HepG2 (cell line): ENCODE results near the gene HYAL1. TPM values are rescaled to one million over a fixed set of nuclear protein-coding genes. Genes with fewer than 3 reads are reported as not detected.
A peak's percentile ranks its signal among the peaks of the same experiment; 100 is the strongest.

Experiments used
- CREM ChIP-seq, 2 experiments: sonication (generic) in 1 of 2; formaldehyde crosslinking in 1 of 2; IDR thresholded peaks; 2 replicates each; pipeline versions ENCODE4 v1.4.0 to v1.6.1; 2016 to 2020; ENCODE audit warnings: antibody characterized with exemption in 1 of 2, mild to moderate bottlenecking in 1 of 2, missing genetic modification reagents in 1 of 2
- HNRNPL ChIP-seq: fragments of 200-400 bp; formaldehyde crosslinking; IDR thresholded peaks from 2 replicates; pipeline ENCODE4 v1.6.1; 2017; ENCODE audit warnings: mild to moderate bottlenecking, low read depth, low read length
- KDM2A ChIP-seq: sonication (generic); formaldehyde crosslinking; IDR thresholded peaks from 2 replicates; pipeline ENCODE4 v1.4.0; 2020; ENCODE audit warnings: low read depth, missing genetic modification reagents, borderline replicate concordance
- REPIN1 ChIP-seq: sonication (generic); formaldehyde crosslinking; IDR thresholded peaks from 2 replicates; pipeline ENCODE4 v1.8.0; 2022; ENCODE audit warnings: missing genetic modification reagents, low read depth, mild to moderate bottlenecking, borderline replicate concordance
- ZNF713 ChIP-seq: sonication (generic); formaldehyde crosslinking; IDR thresholded peaks from 2 replicates; pipeline ENCODE4 v1.4.0; 2020; ENCODE audit warnings: mild to moderate bottlenecking, missing genetic modification reagents
- polyA plus RNA-seq, 8 experiments: library from polyadenylated mRNA; depleted of rRNA in 3 of 8; stranded (reverse) in 7 of 8; unstranded in 1 of 8; fragments of >200 nt; fragmentation: Illumina TruSeq in 4 of 8; extraction: Trizol in 4 of 8; gene quantifications; 2 replicates each; pipeline versions ENCODE4 v1.2.1 to v1.2.3, GENCODE V29; 2011 to 2016; ENCODE audit warnings: low read depth in 4 of 8, missing spikeins in 1 of 8, mixed read lengths in 1 of 8; ENCODE audit not compliant: insufficient read depth in 1 of 8
- total RNA-seq, 5 experiments: library from RNA; depleted of rRNA; stranded (reverse); fragments of >200 nt; fragmentation: Illumina TruSeq; extraction: Trizol; gene quantifications; 2 replicates each; pipeline ENCODE4 v1.2.3, GENCODE V29; 2016; ENCODE audit warnings: low read depth in 1 of 5
- TF ChIP-seq, protein P1 (sequence below): sonication (generic); formaldehyde crosslinking; IDR thresholded peaks from 2 replicates; pipeline ENCODE4 v1.5.1; 2020; ENCODE audit warnings: mild to moderate bottlenecking, missing genetic modification reagents, moderate library complexity
- TF ChIP-seq, protein P2 (sequence below): sonication (generic); formaldehyde crosslinking; IDR thresholded peaks from 2 replicates; pipeline ENCODE4 v1.4.0; 2020; ENCODE audit warnings: missing genetic modification reagents
- TF ChIP-seq, protein P3 (sequence below): sonication (generic); formaldehyde crosslinking; conservative IDR thresholded peaks from 2 replicates; pipeline ENCODE4 v1.4.0; 2020; ENCODE audit warnings: mild to moderate bottlenecking, missing genetic modification reagents, moderate library complexity
- TF ChIP-seq, protein P4 (sequence below): sonication (generic); formaldehyde crosslinking; IDR thresholded peaks from 2 replicates; pipeline ENCODE4 v1.4.0; 2020; ENCODE audit warnings: missing genetic modification reagents, borderline replicate concordance
- TF ChIP-seq, protein P5 (sequence below): sonication (generic); formaldehyde crosslinking; IDR thresholded peaks from 2 replicates; pipeline ENCODE4 v1.4.0; 2020; ENCODE audit warnings: missing genetic modification reagents, mild to moderate bottlenecking, borderline replicate concordance

The HYAL1 gene
- total and polyA plus RNA-seq, 2 of the 13 experiments (the other 11 are each of a cell fraction or from before 2014, with no cell fraction given), result 76.5 to 193 TPM

DNA sequence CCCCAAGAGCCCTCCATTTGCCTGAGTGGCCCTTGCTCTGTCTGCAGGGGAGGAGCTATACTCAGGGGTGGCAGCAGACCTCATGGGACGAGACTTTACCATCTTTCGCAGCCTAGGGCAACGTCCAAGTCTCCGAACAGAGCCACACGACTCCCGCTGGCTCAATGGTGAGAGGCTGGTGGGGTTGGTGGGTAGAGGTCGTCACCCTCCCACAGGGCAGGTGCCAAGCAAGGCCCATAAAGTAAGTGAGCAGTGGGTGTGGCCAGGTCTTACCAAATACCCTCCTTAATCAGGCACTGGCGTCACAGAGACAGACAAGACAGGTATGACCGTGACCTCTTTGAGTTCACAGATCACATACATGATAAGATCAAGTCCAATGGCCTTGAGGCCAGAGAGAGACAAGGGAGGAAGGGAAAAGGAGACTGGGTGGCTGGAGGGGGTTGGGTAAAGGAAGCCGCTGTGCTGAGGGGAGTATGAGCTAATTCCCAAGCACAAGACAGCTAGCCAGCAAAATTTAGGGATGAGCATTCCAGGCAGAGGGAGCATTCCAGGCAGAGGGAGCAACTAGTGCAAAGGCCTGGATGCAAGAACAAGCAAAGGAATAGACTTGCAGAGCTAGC lies 31.9 kb downstream of the HYAL1 start (continued):
- TF ChIP-seq, protein P1, sequence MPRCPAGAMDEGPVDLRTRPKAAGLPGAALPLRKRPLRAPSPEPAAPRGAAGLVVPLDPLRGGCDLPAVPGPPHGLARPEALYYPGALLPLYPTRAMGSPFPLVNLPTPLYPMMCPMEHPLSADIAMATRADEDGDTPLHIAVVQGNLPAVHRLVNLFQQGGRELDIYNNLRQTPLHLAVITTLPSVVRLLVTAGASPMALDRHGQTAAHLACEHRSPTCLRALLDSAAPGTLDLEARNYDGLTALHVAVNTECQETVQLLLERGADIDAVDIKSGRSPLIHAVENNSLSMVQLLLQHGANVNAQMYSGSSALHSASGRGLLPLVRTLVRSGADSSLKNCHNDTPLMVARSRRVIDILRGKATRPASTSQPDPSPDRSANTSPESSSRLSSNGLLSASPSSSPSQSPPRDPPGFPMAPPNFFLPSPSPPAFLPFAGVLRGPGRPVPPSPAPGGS, result no peak
- TF ChIP-seq, protein P2, sequence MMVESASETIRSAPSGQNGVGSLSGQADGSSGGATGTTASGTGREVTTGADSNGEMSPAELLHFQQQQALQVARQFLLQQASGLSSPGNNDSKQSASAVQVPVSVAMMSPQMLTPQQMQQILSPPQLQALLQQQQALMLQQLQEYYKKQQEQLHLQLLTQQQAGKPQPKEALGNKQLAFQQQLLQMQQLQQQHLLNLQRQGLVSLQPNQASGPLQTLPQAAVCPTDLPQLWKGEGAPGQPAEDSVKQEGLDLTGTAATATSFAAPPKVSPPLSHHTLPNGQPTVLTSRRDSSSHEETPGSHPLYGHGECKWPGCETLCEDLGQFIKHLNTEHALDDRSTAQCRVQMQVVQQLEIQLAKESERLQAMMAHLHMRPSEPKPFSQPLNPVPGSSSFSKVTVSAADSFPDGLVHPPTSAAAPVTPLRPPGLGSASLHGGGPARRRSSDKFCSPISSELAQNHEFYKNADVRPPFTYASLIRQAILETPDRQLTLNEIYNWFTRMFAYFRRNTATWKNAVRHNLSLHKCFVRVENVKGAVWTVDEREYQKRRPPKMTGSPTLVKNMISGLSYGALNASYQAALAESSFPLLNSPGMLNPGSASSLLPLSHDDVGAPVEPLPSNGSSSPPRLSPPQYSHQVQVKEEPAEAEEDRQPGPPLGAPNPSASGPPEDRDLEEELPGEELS (CRISPR knock-in tag), result peak; percentile 54
- TF ChIP-seq ZNF713 (CRISPR knock-in tag) (no peak), REPIN1 (CRISPR knock-in tag) (0 out of 2 replicates have a peak, but pooled peaks have one; percentile 51), CREM (IDR thresholded peaks at IDR 0.05) (peak; percentile 70; the same call in 1 of the 2 replicates), CREM (CRISPR knock-in tag; IDR thresholded peaks at IDR 0.05) (no peak), HNRNPL (peak; percentile 78), KDM2A (CRISPR knock-in tag) (peak; percentile 47)
- TF ChIP-seq, protein P3, sequence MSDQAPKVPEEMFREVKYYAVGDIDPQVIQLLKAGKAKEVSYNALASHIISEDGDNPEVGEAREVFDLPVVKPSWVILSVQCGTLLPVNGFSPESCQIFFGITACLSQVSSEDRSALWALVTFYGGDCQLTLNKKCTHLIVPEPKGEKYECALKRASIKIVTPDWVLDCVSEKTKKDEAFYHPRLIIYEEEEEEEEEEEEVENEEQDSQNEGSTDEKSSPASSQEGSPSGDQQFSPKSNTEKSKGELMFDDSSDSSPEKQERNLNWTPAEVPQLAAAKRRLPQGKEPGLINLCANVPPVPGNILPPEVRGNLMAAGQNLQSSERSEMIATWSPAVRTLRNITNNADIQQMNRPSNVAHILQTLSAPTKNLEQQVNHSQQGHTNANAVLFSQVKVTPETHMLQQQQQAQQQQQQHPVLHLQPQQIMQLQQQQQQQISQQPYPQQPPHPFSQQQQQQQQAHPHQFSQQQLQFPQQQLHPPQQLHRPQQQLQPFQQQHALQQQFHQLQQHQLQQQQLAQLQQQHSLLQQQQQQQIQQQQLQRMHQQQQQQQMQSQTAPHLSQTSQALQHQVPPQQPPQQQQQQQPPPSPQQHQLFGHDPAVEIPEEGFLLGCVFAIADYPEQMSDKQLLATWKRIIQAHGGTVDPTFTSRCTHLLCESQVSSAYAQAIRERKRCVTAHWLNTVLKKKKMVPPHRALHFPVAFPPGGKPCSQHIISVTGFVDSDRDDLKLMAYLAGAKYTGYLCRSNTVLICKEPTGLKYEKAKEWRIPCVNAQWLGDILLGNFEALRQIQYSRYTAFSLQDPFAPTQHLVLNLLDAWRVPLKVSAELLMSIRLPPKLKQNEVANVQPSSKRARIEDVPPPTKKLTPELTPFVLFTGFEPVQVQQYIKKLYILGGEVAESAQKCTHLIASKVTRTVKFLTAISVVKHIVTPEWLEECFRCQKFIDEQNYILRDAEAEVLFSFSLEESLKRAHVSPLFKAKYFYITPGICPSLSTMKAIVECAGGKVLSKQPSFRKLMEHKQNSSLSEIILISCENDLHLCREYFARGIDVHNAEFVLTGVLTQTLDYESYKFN (CRISPR knock-in tag), result peak; percentile 65
- TF ChIP-seq, protein P4, sequence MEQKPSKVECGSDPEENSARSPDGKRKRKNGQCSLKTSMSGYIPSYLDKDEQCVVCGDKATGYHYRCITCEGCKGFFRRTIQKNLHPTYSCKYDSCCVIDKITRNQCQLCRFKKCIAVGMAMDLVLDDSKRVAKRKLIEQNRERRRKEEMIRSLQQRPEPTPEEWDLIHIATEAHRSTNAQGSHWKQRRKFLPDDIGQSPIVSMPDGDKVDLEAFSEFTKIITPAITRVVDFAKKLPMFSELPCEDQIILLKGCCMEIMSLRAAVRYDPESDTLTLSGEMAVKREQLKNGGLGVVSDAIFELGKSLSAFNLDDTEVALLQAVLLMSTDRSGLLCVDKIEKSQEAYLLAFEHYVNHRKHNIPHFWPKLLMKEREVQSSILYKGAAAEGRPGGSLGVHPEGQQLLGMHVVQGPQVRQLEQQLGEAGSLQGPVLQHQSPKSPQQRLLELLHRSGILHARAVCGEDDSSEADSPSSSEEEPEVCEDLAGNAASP (CRISPR knock-in tag), result peak; percentile 90
- TF ChIP-seq, protein P5, sequence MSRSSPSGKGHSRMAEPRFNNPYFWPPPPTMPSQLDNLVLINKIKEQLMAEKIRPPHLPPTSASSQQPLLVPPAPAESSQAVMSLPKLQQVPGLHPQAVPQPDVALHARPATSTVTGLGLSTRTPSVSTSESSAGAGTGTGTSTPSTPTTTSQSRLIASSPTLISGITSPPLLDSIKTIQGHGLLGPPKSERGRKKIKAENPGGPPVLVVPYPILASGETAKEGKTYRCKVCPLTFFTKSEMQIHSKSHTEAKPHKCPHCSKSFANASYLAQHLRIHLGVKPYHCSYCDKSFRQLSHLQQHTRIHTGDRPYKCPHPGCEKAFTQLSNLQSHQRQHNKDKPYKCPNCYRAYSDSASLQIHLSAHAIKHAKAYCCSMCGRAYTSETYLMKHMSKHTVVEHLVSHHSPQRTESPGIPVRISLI (CRISPR knock-in tag), result no peak
